ENCODE data around the gene SPATA2. TPM values are rescaled to one million over a fixed set of nuclear protein-coding genes. Genes with fewer than 3 reads are reported as not detected.

SPATA2 gene
- total and polyA plus RNA-seq, 2 of the 13 experiments (the other 11 are each of a cell fraction or from before 2014, with no cell fraction given), result 3.2 to 8.7 TPM

GRCh38 chr20:49916146-49917002 is 1.0 kb upstream of the SPATA2 start (continued):
- 0 out of 2 replicates have a peak, but pooled peaks have one; percentile 9 for TF ChIP-seq THAP9 (CRISPR knock-in tag; IDR thresholded peaks at IDR 0.05; ENCODE audit: borderline replicate concordance)
- TF ChIP-seq KAT7 (CRISPR knock-in tag; IDR thresholded peaks at IDR 0.05; ENCODE audit: borderline replicate concordance), result no peak; the same call in 1 of the 2 replicates
- no peak for TF ChIP-seq ZNF263 (CRISPR knock-in tag; IDR thresholded peaks at IDR 0.05)
- no peak; the same call in 1 of the 2 replicates for TF ChIP-seq POLR2AphosphoS2 (IDR thresholded peaks at IDR 0.05; ENCODE audit: low read depth, low read length)
- TF ChIP-seq SIN3A (IDR thresholded peaks at IDR 0.05; ENCODE audit: borderline replicate concordance, low read depth, low read length), result peak; percentile 71; the same call in 1 of the 2 replicates
- peak; percentile 90 for TF ChIP-seq PPARG (CRISPR knock-in tag; conservative IDR thresholded peaks at IDR 0.05)
- TF ChIP-seq, protein P1, sequence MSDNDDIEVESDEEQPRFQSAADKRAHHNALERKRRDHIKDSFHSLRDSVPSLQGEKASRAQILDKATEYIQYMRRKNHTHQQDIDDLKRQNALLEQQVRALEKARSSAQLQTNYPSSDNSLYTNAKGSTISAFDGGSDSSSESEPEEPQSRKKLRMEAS (IDR thresholded peaks at IDR 0.05), result peak; percentile 81
- no peak for TF ChIP-seq THYN1 (CRISPR knock-in tag; IDR thresholded peaks at IDR 0.05; ENCODE audit: borderline replicate concordance, low read depth)
- TF ChIP-seq, protein P2, sequence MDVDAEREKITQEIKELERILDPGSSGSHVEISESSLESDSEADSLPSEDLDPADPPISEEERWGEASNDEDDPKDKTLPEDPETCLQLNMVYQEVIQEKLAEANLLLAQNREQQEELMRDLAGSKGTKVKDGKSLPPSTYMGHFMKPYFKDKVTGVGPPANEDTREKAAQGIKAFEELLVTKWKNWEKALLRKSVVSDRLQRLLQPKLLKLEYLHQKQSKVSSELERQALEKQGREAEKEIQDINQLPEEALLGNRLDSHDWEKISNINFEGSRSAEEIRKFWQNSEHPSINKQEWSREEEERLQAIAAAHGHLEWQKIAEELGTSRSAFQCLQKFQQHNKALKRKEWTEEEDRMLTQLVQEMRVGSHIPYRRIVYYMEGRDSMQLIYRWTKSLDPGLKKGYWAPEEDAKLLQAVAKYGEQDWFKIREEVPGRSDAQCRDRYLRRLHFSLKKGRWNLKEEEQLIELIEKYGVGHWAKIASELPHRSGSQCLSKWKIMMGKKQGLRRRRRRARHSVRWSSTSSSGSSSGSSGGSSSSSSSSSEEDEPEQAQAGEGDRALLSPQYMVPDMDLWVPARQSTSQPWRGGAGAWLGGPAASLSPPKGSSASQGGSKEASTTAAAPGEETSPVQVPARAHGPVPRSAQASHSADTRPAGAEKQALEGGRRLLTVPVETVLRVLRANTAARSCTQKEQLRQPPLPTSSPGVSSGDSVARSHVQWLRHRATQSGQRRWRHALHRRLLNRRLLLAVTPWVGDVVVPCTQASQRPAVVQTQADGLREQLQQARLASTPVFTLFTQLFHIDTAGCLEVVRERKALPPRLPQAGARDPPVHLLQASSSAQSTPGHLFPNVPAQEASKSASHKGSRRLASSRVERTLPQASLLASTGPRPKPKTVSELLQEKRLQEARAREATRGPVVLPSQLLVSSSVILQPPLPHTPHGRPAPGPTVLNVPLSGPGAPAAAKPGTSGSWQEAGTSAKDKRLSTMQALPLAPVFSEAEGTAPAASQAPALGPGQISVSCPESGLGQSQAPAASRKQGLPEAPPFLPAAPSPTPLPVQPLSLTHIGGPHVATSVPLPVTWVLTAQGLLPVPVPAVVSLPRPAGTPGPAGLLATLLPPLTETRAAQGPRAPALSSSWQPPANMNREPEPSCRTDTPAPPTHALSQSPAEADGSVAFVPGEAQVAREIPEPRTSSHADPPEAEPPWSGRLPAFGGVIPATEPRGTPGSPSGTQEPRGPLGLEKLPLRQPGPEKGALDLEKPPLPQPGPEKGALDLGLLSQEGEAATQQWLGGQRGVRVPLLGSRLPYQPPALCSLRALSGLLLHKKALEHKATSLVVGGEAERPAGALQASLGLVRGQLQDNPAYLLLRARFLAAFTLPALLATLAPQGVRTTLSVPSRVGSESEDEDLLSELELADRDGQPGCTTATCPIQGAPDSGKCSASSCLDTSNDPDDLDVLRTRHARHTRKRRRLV (CRISPR knock-in tag; IDR thresholded peaks at IDR 0.05), result no peak
- peak; percentile 23; the same call in 1 of the 2 replicates for TF ChIP-seq GABPA (IDR thresholded peaks at IDR 0.05; ENCODE audit: low read depth, low read length)
- peak; percentile 77 for TF ChIP-seq GABPA (CRISPR knock-in tag; IDR thresholded peaks at IDR 0.05; ENCODE audit: low read depth)
- TF ChIP-seq CCAR2 (optimal IDR thresholded peaks at IDR 0.05; ENCODE audit: low read depth, low read length), result peak; percentile 39
- TF ChIP-seq ZNF672 (CRISPR knock-in tag; IDR thresholded peaks at IDR 0.05), result no peak
- no peak for TF ChIP-seq TRIM24 (CRISPR knock-in tag; IDR thresholded peaks at IDR 0.05)
- TF ChIP-seq, protein P3, sequence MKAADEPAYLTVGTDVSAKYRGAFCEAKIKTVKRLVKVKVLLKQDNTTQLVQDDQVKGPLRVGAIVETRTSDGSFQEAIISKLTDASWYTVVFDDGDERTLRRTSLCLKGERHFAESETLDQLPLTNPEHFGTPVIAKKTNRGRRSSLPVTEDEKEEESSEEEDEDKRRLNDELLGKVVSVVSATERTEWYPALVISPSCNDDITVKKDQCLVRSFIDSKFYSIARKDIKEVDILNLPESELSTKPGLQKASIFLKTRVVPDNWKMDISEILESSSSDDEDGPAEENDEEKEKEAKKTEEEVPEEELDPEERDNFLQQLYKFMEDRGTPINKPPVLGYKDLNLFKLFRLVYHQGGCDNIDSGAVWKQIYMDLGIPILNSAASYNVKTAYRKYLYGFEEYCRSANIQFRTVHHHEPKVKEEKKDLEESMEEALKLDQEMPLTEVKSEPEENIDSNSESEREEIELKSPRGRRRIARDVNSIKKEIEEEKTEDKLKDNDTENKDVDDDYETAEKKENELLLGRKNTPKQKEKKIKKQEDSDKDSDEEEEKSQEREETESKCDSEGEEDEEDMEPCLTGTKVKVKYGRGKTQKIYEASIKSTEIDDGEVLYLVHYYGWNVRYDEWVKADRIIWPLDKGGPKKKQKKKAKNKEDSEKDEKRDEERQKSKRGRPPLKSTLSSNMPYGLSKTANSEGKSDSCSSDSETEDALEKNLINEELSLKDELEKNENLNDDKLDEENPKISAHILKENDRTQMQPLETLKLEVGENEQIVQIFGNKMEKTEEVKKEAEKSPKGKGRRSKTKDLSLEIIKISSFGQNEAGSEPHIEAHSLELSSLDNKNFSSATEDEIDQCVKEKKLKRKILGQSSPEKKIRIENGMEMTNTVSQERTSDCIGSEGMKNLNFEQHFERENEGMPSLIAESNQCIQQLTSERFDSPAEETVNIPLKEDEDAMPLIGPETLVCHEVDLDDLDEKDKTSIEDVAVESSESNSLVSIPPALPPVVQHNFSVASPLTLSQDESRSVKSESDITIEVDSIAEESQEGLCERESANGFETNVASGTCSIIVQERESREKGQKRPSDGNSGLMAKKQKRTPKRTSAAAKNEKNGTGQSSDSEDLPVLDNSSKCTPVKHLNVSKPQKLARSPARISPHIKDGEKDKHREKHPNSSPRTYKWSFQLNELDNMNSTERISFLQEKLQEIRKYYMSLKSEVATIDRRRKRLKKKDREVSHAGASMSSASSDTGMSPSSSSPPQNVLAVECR (CRISPR knock-in tag; IDR thresholded peaks at IDR 0.05; ENCODE audit: borderline replicate concordance), result no peak; the same call in 1 of the 2 replicates

All from HepG2 (cell line).